H54 (cell line): ENCODE measurements around the gene NCAM2.
"Not testable (repeated sequence)": the region's sequence is repeated elsewhere in the genome, so short reads cannot be mapped to it uniquely, and the experiment has no call there.

Source experiments
- DNase-seq: peaks from one replicate; pipeline ENCODE4 v3.0.0; 2011; ENCODE audit warnings: low spot score, mixed read lengths; ENCODE audit not compliant: insufficient read length
- FAIRE-seq: peaks from 3 replicates; lab custom pipeline; 2011; peaks lifted over from hg19 to GRCh38; lab: Jason Lieb, UNC
- POLR2A ChIP-seq: IDR thresholded peaks from 2 replicates; pipeline ENCODE4 v1.6.1; 2011; ENCODE audit warnings: low read depth, mild to moderate bottlenecking, low read length

The NCAM2 gene

GRCh38 chr21:21097466-21097865 is 99.3 kb downstream of the NCAM2 start:
- FAIRE-seq = no peak
- TF ChIP-seq POLR2A = no peak

GRCh38 chr21:21101911-21102310 is 103.7 kb downstream of the NCAM2 start:
- no peak for DNase-seq
- TF ChIP-seq POLR2A = no peak
- peak; percentile 81 for FAIRE-seq

More at GRCh38 chr21:21097466-21097865, 99.3 kb downstream of the NCAM2 start:
- no peak for DNase-seq

GRCh38 chr21:21102896-21103295 is 104.7 kb downstream of the NCAM2 start:
- FAIRE-seq (no peak), DNase-seq (no peak)
- TF ChIP-seq POLR2A = no peak

- FAIRE-seq = no peak
- DNase-seq = no peak
- no peak for TF ChIP-seq POLR2A
Measured at GRCh38 chr21:21103692-21104091, 105.5 kb downstream of the NCAM2 start.

- FAIRE-seq = no peak
- no peak for DNase-seq
- TF ChIP-seq POLR2A = no peak
Measured at GRCh38 chr21:21109736-21110135, 111.5 kb downstream of the NCAM2 start.

GRCh38 chr21:21111309-21111920 is 113.2 kb downstream of the NCAM2 start:
- no peak for TF ChIP-seq POLR2A
- FAIRE-seq = no peak
- no peak for DNase-seq

GRCh38 chr21:21114461-21114860 is 116.3 kb downstream of the NCAM2 start:
- no peak for TF ChIP-seq POLR2A
- DNase-seq = no peak

GRCh38 chr21:21119091-21119490 is 120.9 kb downstream of the NCAM2 start:
- DNase-seq = no peak
- TF ChIP-seq POLR2A = no peak
- no peak for FAIRE-seq

More at GRCh38 chr21:21114461-21114860, 116.3 kb downstream of the NCAM2 start:
- no peak for FAIRE-seq

GRCh38 chr21:21122680-21123079 is 124.5 kb downstream of the NCAM2 start:
- DNase-seq (no peak), FAIRE-seq (no peak)
- TF ChIP-seq POLR2A = no peak

GRCh38 chr21:21132390-21132789 is 134.2 kb downstream of the NCAM2 start:
- no peak for TF ChIP-seq POLR2A
- no peak for FAIRE-seq
- DNase-seq = no peak

- DNase-seq (no peak), FAIRE-seq (peak; percentile 43)
- TF ChIP-seq POLR2A = no peak
Measured at GRCh38 chr21:21137986-21138385, 139.8 kb downstream of the NCAM2 start.

GRCh38 chr21:21146587-21147373 is 148.6 kb downstream of the NCAM2 start:
- DNase-seq (no peak), FAIRE-seq (no peak)
- no peak for TF ChIP-seq POLR2A

- FAIRE-seq = no peak
Measured at GRCh38 chr21:21147374-21147745, 149.2 kb downstream of the NCAM2 start.

GRCh38 chr21:21148009-21148408 is 149.8 kb downstream of the NCAM2 start:
- no peak for DNase-seq
- TF ChIP-seq POLR2A = no peak
- no peak for FAIRE-seq

More at GRCh38 chr21:21147374-21147745, 149.2 kb downstream of the NCAM2 start:
- DNase-seq = no peak
- no peak for TF ChIP-seq POLR2A

- DNase-seq = no peak
- no peak for TF ChIP-seq POLR2A
- no peak for FAIRE-seq
Measured at GRCh38 chr21:21148514-21148913, 150.3 kb downstream of the NCAM2 start.

- FAIRE-seq, DNase-seq: not testable (repeated sequence)
Measured at GRCh38 chr21:21149445-21149844, 151.2 kb downstream of the NCAM2 start.
